ENCODE results near the gene SMYD3. TPM values are rescaled to one million over a fixed set of nuclear protein-coding genes. Genes with fewer than 3 reads are reported as not detected.

Gene SMYD3
- total and polyA plus RNA-seq, 10 of the 15 experiments (the other 5 are each of a cell fraction or from before 2014, with no cell fraction given): 18.3 to 54.0 (median 24.8) TPM

GRCh38 chr1:246283771-246284410 is 223.2 kb downstream of the SMYD3 start (continued):
- TF ChIP-seq ZBTB4 (CRISPR knock-in tag; IDR thresholded peaks at IDR 0.05): no peak
- TF ChIP-seq ZNF687 (IDR thresholded peaks at IDR 0.05): no peak
- TF ChIP-seq POLR2A (IDR thresholded peaks at IDR 0.05; ENCODE audit: low read depth, low read length): no peak
- TF ChIP-seq CEBPZ (IDR thresholded peaks at IDR 0.05; ENCODE audit: low read depth, low read length): no peak
- no peak for TF ChIP-seq SMARCA5 (IDR thresholded peaks at IDR 0.05)
- no peak for TF ChIP-seq SREBF1 (IDR thresholded peaks at IDR 0.05; ENCODE audit: low read length)
